B cell (primary cell): Measurements from ENCODE around the gene KAT8. TPM values are rescaled to one million over a fixed set of nuclear protein-coding genes. Genes with fewer than 3 reads are reported as not detected.

Experiments used
- ATAC-seq: fragments of 200-7000 bp; cut with Tn5 transposase; one replicate; pipeline ENCODE4 v1.10.0; 2021; ENCODE audit warnings: low read depth, mild to moderate bottlenecking, moderate number of reproducible peaks, moderate library complexity
- CTCF ChIA-PET: fragments of 350-600 bp; sonication (Branson Sonifier 250); formaldehyde crosslinking; loops from one replicate; lab custom pipeline; 2021; ENCODE audit warnings: antibody characterized with exemption, inconsistent platforms; lab: Charles Lee
- POLR2A ChIA-PET: fragments of 350-600 bp; sonication (Branson Sonifier 250); formaldehyde crosslinking; loops from one replicate; lab custom pipeline; 2021; ENCODE audit warnings: antibody characterized with exemption; lab: Charles Lee
- DNase-seq: peaks from one replicate; pipeline ENCODE4 v3.0.0; 2013
- H2AFZ ChIP-seq: 2 replicates; pipeline ENCODE4 v1.6.1; 2012; ENCODE audit warnings: mild to moderate bottlenecking, low read depth, low read length; ENCODE audit not compliant: insufficient read depth, poor library complexity, severe bottlenecking
- H3K27ac ChIP-seq, 2 donors: 1 replicate in 1 of 2; 2 replicates in 1 of 2; pipeline ENCODE4 v1.5.1; 2012 to 2013; ENCODE audit warnings: low read length in 2 of 2, mild to moderate bottlenecking in 2 of 2, moderate library complexity in 1 of 2
- H3K27me3 ChIP-seq, 4 experiments: fragments of 200-600 bp in 1 of 4; sonication (generic) in 1 of 4; replicated peaks in 1 of 4; 1 replicate in 2 of 4; 2 replicates in 2 of 4; pipeline versions ENCODE4 v1.6.1 to v1.7.0; 2013 to 2016; ENCODE audit warnings: low read length in 3 of 4, mild to moderate bottlenecking in 2 of 4, mixed read lengths in 1 of 4, moderate library complexity in 1 of 4; ENCODE audit not compliant: insufficient read depth in 4 of 4, control insufficient read depth in 3 of 4; ENCODE audit errors: control extremely low read depth in 1 of 4
- H3K36me3 ChIP-seq, 2 experiments: replicated peaks in 1 of 2; 1 replicate in 1 of 2; 2 replicates in 1 of 2; pipeline versions ENCODE4 v1.6.1 to v1.7.1; 2013; ENCODE audit warnings: low read length in 1 of 2; ENCODE audit not compliant: insufficient read depth in 2 of 2, control insufficient read depth in 1 of 2; ENCODE audit errors: control extremely low read depth in 1 of 2, extremely low read depth in 1 of 2
- H3K4me1 ChIP-seq, 2 donors: fragments of 200-600 bp in 1 of 2; sonication (generic) in 1 of 2; 1 replicate in 1 of 2; 2 replicates in 1 of 2; pipeline versions ENCODE4 v1.5.1 to v1.6.1; 2013 to 2017; ENCODE audit warnings: low read length in 2 of 2; ENCODE audit not compliant: control insufficient read depth in 2 of 2, insufficient read depth in 2 of 2
- H3K4me2 ChIP-seq: replicated peaks from 2 replicates; pipeline ENCODE3; 2012; ENCODE audit warnings: mild to moderate bottlenecking, low read depth, low read length; ENCODE audit not compliant: poor library complexity, severe bottlenecking
- H3K4me3 ChIP-seq, 5 experiments: fragments of 200-600 bp in 1 of 5; sonication (generic) in 1 of 5; 1 replicate in 3 of 5; 2 replicates in 2 of 5; pipeline versions ENCODE4 v1.5.1 to v1.7.0; 2011 to 2016; ENCODE audit warnings: low read length in 4 of 5, mild to moderate bottlenecking in 4 of 5, low read depth in 2 of 5, control low read depth in 1 of 5, moderate library complexity in 1 of 5; ENCODE audit not compliant: insufficient read depth in 1 of 5; ENCODE audit errors: control extremely low read depth in 1 of 5, extremely low read depth in 1 of 5
- H3K79me2 ChIP-seq: fragments of 200-600 bp; sonication (generic); one replicate; pipeline ENCODE4 v1.6.0; 2016; ENCODE audit warnings: low read length; ENCODE audit not compliant: control insufficient read depth, insufficient read depth
- H3K9ac ChIP-seq: fragments of 200-600 bp; sonication (generic); 2 replicates; pipeline ENCODE4 v1.6.1; 2017; ENCODE audit warnings: mild to moderate bottlenecking, low read length, moderate library complexity
- H3K9me3 ChIP-seq, 3 donors: one replicate each; pipeline versions ENCODE4 v1.6.1 to v1.7.1; 2013; ENCODE audit warnings: low read length in 2 of 3; ENCODE audit not compliant: control insufficient read depth in 2 of 3, insufficient read depth in 1 of 3; ENCODE audit errors: control extremely low read depth in 1 of 3
- H4K20me1 ChIP-seq: 2 replicates; pipeline ENCODE4 v1.6.0; 2012; ENCODE audit warnings: mild to moderate bottlenecking, low read length; ENCODE audit not compliant: insufficient read depth, control insufficient read depth, poor library complexity, severe bottlenecking
- H3K27ac Mint-ChIP-seq: one replicate; pipeline ENCODE4 v1.8.0; 2021; ENCODE audit warnings: mixed read lengths
- H3K27me3 Mint-ChIP-seq: one replicate; pipeline ENCODE4 v1.8.0; 2021; ENCODE audit warnings: mixed read lengths
- H3K4me1 Mint-ChIP-seq: one replicate; pipeline ENCODE4 v1.8.0; 2021; ENCODE audit warnings: mixed read lengths
- H3K4me3 Mint-ChIP-seq: one replicate; pipeline ENCODE4 v1.8.0; 2021; ENCODE audit warnings: mixed read lengths
- H3K9me3 Mint-ChIP-seq: one replicate; pipeline ENCODE4 v1.8.0; 2022; ENCODE audit warnings: mixed read lengths; ENCODE audit not compliant: insufficient read depth
- CTCF ChIP-seq: fragments of 200-600 bp; IDR thresholded peaks from one replicate; pipeline ENCODE4 v1.8.0; 2022; ENCODE audit warnings: antibody characterized with exemption, mild to moderate bottlenecking
- EZH2 ChIP-seq: IDR thresholded peaks from 2 replicates; pipeline ENCODE4 v1.6.1; 2012; ENCODE audit warnings: borderline replicate concordance, low read depth, mild to moderate bottlenecking, moderate library complexity, low read length; ENCODE audit not compliant: insufficient read depth, poor library complexity, severe bottlenecking
- WGBS: methylation state at CpG from one replicate; pipeline ENCODE4 v1.1.5; 2013; ENCODE audit warnings: missing lambda C conversion rate; ENCODE audit not compliant: insufficient coverage; 5-methylcytosine and 5-hydroxymethylcytosine counted together
- intact Hi-C: fragments of 100-400 bp; cut with micrococcal nuclease; formaldehyde crosslinking; loops from one replicate; pipeline ENCODE4 v1.10.0; 2022
- polyA plus RNA-seq: library from polyadenylated mRNA; depleted of rRNA; stranded (reverse); fragments of >200 nt; gene quantifications from 2 replicates; pipeline ENCODE4 v1.2.3, GENCODE V29; 2012
- total RNA-seq, 2 donors: library from RNA; stranded (reverse); fragments of 120-200 nt in 1 of 2; gene quantifications; 1 replicate in 1 of 2; 2 replicates in 1 of 2; pipeline versions ENCODE4 v1.2.3 to v1.2.4, GENCODE V29; 2013 to 2022

The KAT8 gene
- total and polyA plus RNA-seq, 2 donors (not counting 1 experiment from before 2014, with no cell fraction given) = 100.0 to 102 TPM

- intact Hi-C loops = no loop called here
Observed at GRCh38 chr16:31149332-31149731, 31.9 kb downstream of the KAT8 start.

More at GRCh38 chr16:31149332-31149731, 31.9 kb downstream of the KAT8 start:
- Histone ChIP-seq H3K27me3 (peaks cover 0 to 3% (median 1%) of the 10 kb centered on the region in 4 experiments), H4K20me1 (no peaks in the 10 kb centered on the region), H3K4me2 (no peak overlapping the region), H3K79me2 (no peaks in the 10 kb centered on the region), H3K9me3 (no peaks in the 10 kb centered on the region), H3K9ac (no peak overlapping the region), H3K4me1 (no peaks in the 10 kb centered on the region), H3K4me3 (no peak overlapping the region), H3K36me3 (no peaks in the 10 kb centered on the region), H3K27ac (no peak overlapping the region), H2AFZ (no peak overlapping the region)
- ChIA-PET CTCF (no interaction called here), POLR2A (no interaction called here)
- WGBS = 90% methylated on average over 2 of the region's 5 CpGs
- Mint-ChIP-seq H3K27me3 (peaks cover 13% of the 10 kb centered on the region), H3K4me1 (no peaks in the 10 kb centered on the region), H3K27ac (no peak overlapping the region), H3K4me3 (no peak overlapping the region), H3K9me3 (no peaks in the 10 kb centered on the region)
- TF ChIP-seq EZH2 (no peak), CTCF (no peak)
- no peak for ATAC-seq
- no peak for DNase-seq
